A549 (cell line): Measurements from ENCODE around the gene DISC1. TPM values are rescaled to one million over a fixed set of nuclear protein-coding genes. Genes with fewer than 3 reads are reported as not detected.

Source experiments
- ATAC-seq, 2 experiments: fragments of 200-7000 bp in 1 of 2; fragments of >200 bp in 1 of 2; cut with Nextera tagmentation in 1 of 2; cut with Tn5 transposase in 1 of 2; 3 replicates each; pipeline versions ENCODE4 v1.8.0 to v1.9.1; 2018 to 2020; ENCODE audit warnings: mild to moderate bottlenecking in 1 of 2, moderate library complexity in 1 of 2
- CTCF ChIA-PET: fragments of 300-600 bp; sonication (Branson Sonifier 250); formaldehyde crosslinking; extraction: SDS; loops from one replicate; lab custom pipeline; 2021; ENCODE audit warnings: antibody characterized with exemption, inconsistent platforms; lab: Yijun Ruan, JAX
- POLR2A ChIA-PET: fragments of 350-600 bp; formaldehyde crosslinking; extraction: SDS; loops from one replicate; lab custom pipeline; 2021; ENCODE audit warnings: antibody characterized with exemption, inconsistent platforms; lab: Yijun Ruan, JAX
- DNase-seq, 2 experiments: peaks; one replicate each; pipeline versions ENCODE4 v3.0.0 to v3.0.0-alpha.2; 2011 to 2016; ENCODE audit warnings: low read depth in 1 of 2, low spot score in 1 of 2
- FAIRE-seq: peaks from 2 replicates; lab custom pipeline; 2011; peaks lifted over from hg19 to GRCh38; lab: Jason Lieb, UNC
- H3K27ac ChIP-seq, 2 experiments: fragments of >200 bp; sonication (Bioruptor Twin); formaldehyde crosslinking; 3 replicates each; pipeline ENCODE4 v1.5.1; 2016 to 2017
- H3K4me1 ChIP-seq: fragments of >200 bp; sonication (Bioruptor Twin); formaldehyde crosslinking; 3 replicates; pipeline ENCODE4 v1.6.1; 2016
- H3K4me2 ChIP-seq: fragments of >200 bp; sonication (Bioruptor Twin); formaldehyde crosslinking; 3 replicates; pipeline ENCODE4 v1.6.1; 2016
- H3K4me3 ChIP-seq: fragments of >200 bp; sonication (Bioruptor Twin); formaldehyde crosslinking; 3 replicates; pipeline ENCODE4 v1.5.1; 2016
- H3K9me3 ChIP-seq: fragments of >200 bp; sonication (Bioruptor Twin); formaldehyde crosslinking; 3 replicates; pipeline ENCODE4 v1.6.1; 2016
- BHLHE40 ChIP-seq: IDR thresholded peaks from 2 replicates; pipeline ENCODE4 v1.6.1; 2012; ENCODE audit warnings: low read depth, low read length, inconsistent platforms
- CBX2 ChIP-seq: fragments of 200-600 bp; sonication (generic); IDR thresholded peaks from 2 replicates; pipeline ENCODE4 v1.6.1; 2016; ENCODE audit warnings: low read depth, mild to moderate bottlenecking, borderline replicate concordance
- CBX8 ChIP-seq: fragments of 200-600 bp; sonication (generic); IDR thresholded peaks from 2 replicates; pipeline ENCODE4 v1.6.1; 2016
- CEBPB ChIP-seq, 2 experiments: fragments of >200 bp in 1 of 2; sonication (Bioruptor Twin) in 1 of 2; formaldehyde crosslinking in 1 of 2; IDR thresholded peaks; 2 replicates each; pipeline ENCODE4 v1.6.1; 2012 to 2016
- CHD2 ChIP-seq: fragments of 150-350 bp; IDR thresholded peaks from 2 replicates; pipeline ENCODE4 v1.6.1; 2014; ENCODE audit warnings: low read length; ENCODE audit not compliant: partially characterized antibody
- ELK1 ChIP-seq: fragments of 150-350 bp; IDR thresholded peaks from 2 replicates; pipeline ENCODE4 v1.6.1; 2014; ENCODE audit warnings: low read depth, mild to moderate bottlenecking, low read length
- EP300 ChIP-seq, 2 experiments: fragments of >200 bp; sonication (Bioruptor Twin); formaldehyde crosslinking; IDR thresholded peaks; 2 replicates in 1 of 2; 3 replicates in 1 of 2; pipeline ENCODE4 v1.6.1; 2016 to 2017
- GATA3 ChIP-seq: IDR thresholded peaks from 2 replicates; pipeline ENCODE4 v1.6.1; 2012; ENCODE audit warnings: borderline replicate concordance
- HES2 ChIP-seq: fragments of >200 bp; sonication (Bioruptor Twin); formaldehyde crosslinking; IDR thresholded peaks from 2 replicates; pipeline ENCODE4 v1.6.1; 2016
- HMGXB4 ChIP-seq: fragments of 250-450 bp; sonication (Bioruptor Pico); IDR thresholded peaks from 2 replicates; pipeline ENCODE4 v1.5.0; 2021; ENCODE audit warnings: mild to moderate bottlenecking, moderate library complexity, borderline replicate concordance
- HOXA7 ChIP-seq: fragments of 250-450 bp; sonication (Bioruptor Pico); IDR thresholded peaks from 2 replicates; pipeline ENCODE4 v1.5.0; 2020; ENCODE audit warnings: mild to moderate bottlenecking, moderate library complexity
- JUN ChIP-seq, 2 experiments: fragments of >200 bp; sonication (Bioruptor Twin); formaldehyde crosslinking; IDR thresholded peaks; 2 replicates in 1 of 2; 3 replicates in 1 of 2; pipeline ENCODE4 v1.6.1; 2016 to 2017
- JUNB ChIP-seq: fragments of >200 bp; sonication (Bioruptor Twin); formaldehyde crosslinking; IDR thresholded peaks from 2 replicates; pipeline ENCODE4 v1.6.1; 2016
- KDM5A ChIP-seq: fragments of 200-600 bp; sonication (generic); IDR thresholded peaks from 2 replicates; pipeline ENCODE4 v1.6.1; 2016; ENCODE audit warnings: antibody characterized with exemption, mild to moderate bottlenecking
- MAFK ChIP-seq: fragments of 450-650 bp; IDR thresholded peaks from 2 replicates; pipeline ENCODE4 v1.6.1; 2014; ENCODE audit not compliant: partially characterized antibody
- MAX ChIP-seq: IDR thresholded peaks from 2 replicates; pipeline ENCODE4 v1.6.1; 2012
- MAZ ChIP-seq: fragments of 150-350 bp; IDR thresholded peaks from 2 replicates; pipeline ENCODE4 v1.6.1; 2014; ENCODE audit warnings: antibody characterized with exemption, low read depth, low read length, borderline replicate concordance
- MYC ChIP-seq: IDR thresholded peaks from 2 replicates; pipeline ENCODE4 v1.6.1; 2012; ENCODE audit warnings: mild to moderate bottlenecking, inconsistent platforms, low read length, improper control_type of control experiment, borderline replicate concordance
- PHF8 ChIP-seq: fragments of 200-600 bp; sonication (generic); IDR thresholded peaks from 2 replicates; pipeline ENCODE4 v1.6.1; 2016; ENCODE audit warnings: low read depth, mild to moderate bottlenecking, antibody characterized with exemption, moderate library complexity, borderline replicate concordance
- POLR2A ChIP-seq: IDR thresholded peaks from 2 replicates; pipeline ENCODE4 v1.6.1; 2012; ENCODE audit warnings: mild to moderate bottlenecking, low read length
- RAD21 ChIP-seq, 2 experiments: fragments of >200 bp in 1 of 2; sonication (Bioruptor Twin) in 1 of 2; formaldehyde crosslinking in 1 of 2; IDR thresholded peaks in 1 of 2; conservative IDR thresholded peaks in 1 of 2; 2 replicates in 1 of 2; 3 replicates in 1 of 2; pipeline ENCODE4 v1.6.1; 2012 to 2018; ENCODE audit warnings: inconsistent platforms in 1 of 2
- RARB ChIP-seq: fragments of 250-450 bp; sonication (Bioruptor Pico); IDR thresholded peaks from 2 replicates; pipeline ENCODE4 v1.8.0; 2021; ENCODE audit warnings: mild to moderate bottlenecking, moderate library complexity
- RCOR1 ChIP-seq: fragments of 150-350 bp; IDR thresholded peaks from 2 replicates; pipeline ENCODE4 v1.6.1; 2014; ENCODE audit warnings: antibody characterized with exemption, low read length, low read depth
- RNF2 ChIP-seq: fragments of 200-600 bp; sonication (generic); IDR thresholded peaks from 2 replicates; pipeline ENCODE4 v1.6.1; 2016; ENCODE audit warnings: low read depth, mild to moderate bottlenecking, antibody characterized with exemption, moderate library complexity, borderline replicate concordance
- TP53 ChIP-seq: fragments of 250-450 bp; sonication (Bioruptor Pico); IDR thresholded peaks from 2 replicates; pipeline ENCODE4 v1.5.0; 2021; ENCODE audit warnings: mild to moderate bottlenecking, moderate library complexity
- ZC3H11A ChIP-seq: fragments of 450-650 bp; IDR thresholded peaks from 2 replicates; pipeline ENCODE4 v1.6.1; 2014; ENCODE audit warnings: antibody characterized with exemption, mild to moderate bottlenecking
- ZNF302 ChIP-seq: fragments of 250-450 bp; sonication (Bioruptor Pico); IDR thresholded peaks from 2 replicates; pipeline ENCODE4 v1.9.0; 2021; ENCODE audit warnings: inconsistent platforms, mild to moderate bottlenecking, moderate library complexity
- ZSCAN20 ChIP-seq: fragments of 250-450 bp; sonication (Bioruptor Pico); IDR thresholded peaks from 2 replicates; pipeline ENCODE4 v1.8.0; 2022; ENCODE audit warnings: mild to moderate bottlenecking, moderate library complexity
- WGBS: methylation state at CpG from one replicate; pipeline ENCODE4 v1.1.6; 2017; ENCODE audit errors: missing lambda C conversion rate; 5-methylcytosine and 5-hydroxymethylcytosine counted together
- polyA plus RNA-seq, 4 experiments: library from polyadenylated mRNA; depleted of rRNA in 3 of 4; stranded (reverse); fragments of >200 nt; fragmentation: RNase III in 1 of 4; extraction: RNeasy Plus Mini Kit Qiagen cat#74134 plus additional on column Dnase treatment in 1 of 4; gene quantifications; 2 replicates in 3 of 4; 3 replicates in 1 of 4; pipeline ENCODE4 v1.2.3, GENCODE V29; 2011 to 2017

The DISC1 gene
- polyA plus RNA-seq, 2 of the 4 experiments (the other 2 are of a cell fraction) = 0.39 to 0.74 TPM

- no peak for DNase-seq
- no peak for FAIRE-seq
- Histone ChIP-seq H3K27ac (no peak overlapping the region), H3K4me2 (no peak overlapping the region), H3K9me3 (no peaks in the 10 kb centered on the region)
- WGBS = 39% methylated on average over 8 of the region's 8 CpGs
- no peak for ATAC-seq
- CTCF ChIA-PET = interaction anchor here (1.8 kb wide), 1 partner anchor 11 kb away, joined by 4 read pairs; no protein-coding TSS in a partner anchor
- TF ChIP-seq HOXA7 (CRISPR knock-in tag) (no peak), RAD21 (conservative IDR thresholded peaks at IDR 0.05 in 1 of 2, IDR thresholded peaks at IDR 0.05 in 1 of 2) (no peak), HES2 (no peak), MYC (no peak), CBX2 (no peak), MAX (no peak), MAZ (no peak), PHF8 (no peak), ZC3H11A (no peak), GATA3 (no peak), JUN (IDR thresholded peaks at IDR 0.05) (no peak), JUNB (no peak), TP53 (CRISPR knock-in tag) (no peak), CBX8 (no peak), ELK1 (no peak), RNF2 (no peak)
- TF ChIP-seq, all 56 proteins: peak for 0
- POLR2A ChIA-PET = no interaction called here
- Histone ChIP-seq H3K4me1 (no peaks in the 10 kb centered on the region), H3K4me3 (no peak overlapping the region)
These were observed 412.4 kb downstream of the DISC1 start for GRCh38 chr1:232038706-232039677.

- Histone ChIP-seq H3K9me3 (no peaks in the 10 kb centered on the region), H3K4me3 (no peak overlapping the region), H3K4me2 (no peak overlapping the region), H3K4me1 (no peaks in the 10 kb centered on the region), H3K27ac (no peak overlapping the region)
- ATAC-seq (no peak), DNase-seq (no peak), FAIRE-seq (no peak)
- ChIA-PET POLR2A (no interaction called here), CTCF (no interaction called here)
- TF ChIP-seq CBX8 = no peak
- TF ChIP-seq RARB (CRISPR knock-in tag) = no peak
- TF ChIP-seq JUN (IDR thresholded peaks at IDR 0.05) = no peak
- no peak for TF ChIP-seq HMGXB4
- TF ChIP-seq POLR2A = no peak
- TF ChIP-seq CHD2 = no peak
- no peak for TF ChIP-seq RCOR1
- TF ChIP-seq BHLHE40 = no peak
- TF ChIP-seq ZNF302 (CRISPR knock-in tag) = no peak
- no peak for TF ChIP-seq KDM5A
- TF ChIP-seq CEBPB (IDR thresholded peaks at IDR 0.05) = no peak
- TF ChIP-seq EP300 (IDR thresholded peaks at IDR 0.05) = no peak
- TF ChIP-seq ZC3H11A = no peak
- no peak for TF ChIP-seq ZSCAN20 (CRISPR knock-in tag)
- TF ChIP-seq MAFK = no peak
- 96% methylated on average over 3 of the region's 3 CpGs for WGBS
These were observed 413.7 kb downstream of the DISC1 start for GRCh38 chr1:232040260-232040659.
